Natural killer cell (primary cell): ENCODE data around the gene PRSS57. TPM values are rescaled to one million over a fixed set of nuclear protein-coding genes. Genes with fewer than 3 reads are reported as not detected.
A peak's percentile ranks its signal among the peaks of the same experiment; 100 is the strongest.

Source experiments
- ATAC-seq, 3 donors: fragments of 150-1000 bp in 2 of 3; fragments of 200-7000 bp in 1 of 3; cut with Tn5 transposase; 1 replicate in 1 of 3; 2 replicates in 2 of 3; pipeline ENCODE4 v1.10.0; 2021; ENCODE audit warnings: mild to moderate bottlenecking in 2 of 3, moderate library complexity in 2 of 3
- DNase-seq, 2 donors: peaks; one replicate each; pipeline versions ENCODE4 v3.0.0 to v3.0.0-alpha.2; 2013 to 2021; ENCODE audit warnings: mixed read lengths in 1 of 2
- H3K27ac ChIP-seq: one replicate; pipeline ENCODE4 v1.5.1; 2013; ENCODE audit warnings: mild to moderate bottlenecking, low read length
- H3K27me3 ChIP-seq: one replicate; pipeline ENCODE4 v1.6.1; 2013; ENCODE audit warnings: low read length; ENCODE audit not compliant: control insufficient read depth, insufficient read depth
- H3K36me3 ChIP-seq: one replicate; pipeline ENCODE4 v1.6.1; 2013; ENCODE audit warnings: low read length; ENCODE audit not compliant: control insufficient read depth, insufficient read depth
- H3K4me1 ChIP-seq: one replicate; pipeline ENCODE4 v1.6.1; 2013; ENCODE audit warnings: low read length; ENCODE audit not compliant: control insufficient read depth, insufficient read depth
- H3K4me3 ChIP-seq: one replicate; pipeline ENCODE4 v1.5.1; 2013; ENCODE audit warnings: low read length
- H3K9me3 ChIP-seq: one replicate; pipeline ENCODE4 v1.6.1; 2013; ENCODE audit warnings: low read length; ENCODE audit not compliant: control insufficient read depth, insufficient read depth
- H3K27ac Mint-ChIP-seq, 2 donors: one replicate each; pipeline ENCODE4 v1.8.0; 2022; ENCODE audit warnings: mild to moderate bottlenecking in 2 of 2, mixed read lengths in 2 of 2, moderate library complexity in 1 of 2
- H3K27me3 Mint-ChIP-seq, 2 donors: one replicate each; pipeline ENCODE4 v1.8.0; 2022; ENCODE audit warnings: low read depth in 2 of 2, mixed read lengths in 2 of 2
- H3K36me3 Mint-ChIP-seq: one replicate; pipeline ENCODE4 v1.8.0; 2022; ENCODE audit warnings: mixed read lengths
- H3K4me1 Mint-ChIP-seq, 2 donors: one replicate each; pipeline ENCODE4 v1.8.0; 2022; ENCODE audit warnings: mixed read lengths in 2 of 2
- H3K4me3 Mint-ChIP-seq: one replicate; pipeline ENCODE4 v1.8.0; 2022; ENCODE audit warnings: mild to moderate bottlenecking, moderate library complexity, mixed read lengths
- H3K9me3 Mint-ChIP-seq, 2 donors: one replicate each; pipeline ENCODE4 v1.8.0; 2022; ENCODE audit warnings: mixed read lengths in 2 of 2
- WGBS: methylation state at CpG from one replicate; pipeline ENCODE4 v1.1.7; 2013; ENCODE audit warnings: missing lambda C conversion rate; ENCODE audit not compliant: insufficient coverage; 5-methylcytosine and 5-hydroxymethylcytosine counted together
- intact Hi-C: fragments of 100-400 bp; cut with micrococcal nuclease; formaldehyde crosslinking; loops from one replicate; pipeline ENCODE4 v1.14.2; 2022
- total RNA-seq, 4 donors: library from RNA; stranded (reverse); fragments of 120-200 nt in 1 of 4; gene quantifications; one replicate each; pipeline versions ENCODE4 v1.2.3 to v1.2.4, GENCODE V29; 2013 to 2022
- TF ChIP-seq, protein P1 (sequence below): fragments of 200-600 bp; IDR thresholded peaks from one replicate; pipeline ENCODE4 v1.8.0; 2022; ENCODE audit warnings: antibody characterized with exemption

The PRSS57 gene
- total RNA-seq, 3 donors from 2014 or later (not counting 1 experiment from before 2014, with no cell fraction given), result 1.5 to 11.7 (median 4.5) TPM

- 13% methylated on average over 24 of the region's 24 CpGs for WGBS
- H3K27ac ChIP-seq, result no peak overlapping the region
- peaks cover 44% of the 10 kb centered on the region for H3K4me1 ChIP-seq
- H3K36me3 Mint-ChIP-seq, result no peaks in the 10 kb centered on the region
- H3K36me3 ChIP-seq, result peaks cover 2% of the 10 kb centered on the region
- H3K27me3 Mint-ChIP-seq, result peaks cover 0 to 2% of the 10 kb centered on the region in 2 donors
- H3K27ac Mint-ChIP-seq, result peak overlapping the region; percentile 57 to 88
- intact Hi-C loops, result loop anchor here (1.0 to 5.0 kb wide), 5 partner anchors 37 to 153 kb away; partner anchors contain the start of genes BSG and PTBP1
- H3K9me3 Mint-ChIP-seq, result no peaks in the 10 kb centered on the region
- peaks cover 32 to 39% of the 10 kb centered on the region in 2 donors for H3K4me1 Mint-ChIP-seq
- no peak overlapping the region for H3K4me3 ChIP-seq
- TF ChIP-seq, protein P1, sequence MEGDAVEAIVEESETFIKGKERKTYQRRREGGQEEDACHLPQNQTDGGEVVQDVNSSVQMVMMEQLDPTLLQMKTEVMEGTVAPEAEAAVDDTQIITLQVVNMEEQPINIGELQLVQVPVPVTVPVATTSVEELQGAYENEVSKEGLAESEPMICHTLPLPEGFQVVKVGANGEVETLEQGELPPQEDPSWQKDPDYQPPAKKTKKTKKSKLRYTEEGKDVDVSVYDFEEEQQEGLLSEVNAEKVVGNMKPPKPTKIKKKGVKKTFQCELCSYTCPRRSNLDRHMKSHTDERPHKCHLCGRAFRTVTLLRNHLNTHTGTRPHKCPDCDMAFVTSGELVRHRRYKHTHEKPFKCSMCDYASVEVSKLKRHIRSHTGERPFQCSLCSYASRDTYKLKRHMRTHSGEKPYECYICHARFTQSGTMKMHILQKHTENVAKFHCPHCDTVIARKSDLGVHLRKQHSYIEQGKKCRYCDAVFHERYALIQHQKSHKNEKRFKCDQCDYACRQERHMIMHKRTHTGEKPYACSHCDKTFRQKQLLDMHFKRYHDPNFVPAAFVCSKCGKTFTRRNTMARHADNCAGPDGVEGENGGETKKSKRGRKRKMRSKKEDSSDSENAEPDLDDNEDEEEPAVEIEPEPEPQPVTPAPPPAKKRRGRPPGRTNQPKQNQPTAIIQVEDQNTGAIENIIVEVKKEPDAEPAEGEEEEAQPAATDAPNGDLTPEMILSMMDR, result peak; percentile 83
- no peaks in the 10 kb centered on the region for H3K9me3 ChIP-seq
- H3K4me3 Mint-ChIP-seq, result peak overlapping the region; percentile 86
- ATAC-seq, result peak; percentile 16 to 40 (median 20)
- H3K27me3 ChIP-seq, result no peaks in the 10 kb centered on the region
- peak; percentile 72 to 92 for DNase-seq
Observed at GRCh38 chr19:664913-665443, 30.3 kb downstream of the PRSS57 start.

GRCh38 chr19:663682-664117 lies 31.6 kb downstream of the PRSS57 start:
- Histone ChIP-seq H3K27me3 (no peaks in the 10 kb centered on the region), H3K9me3 (no peaks in the 10 kb centered on the region), H3K4me3 (peak overlapping the region; percentile 15), H3K36me3 (peaks cover 4% of the 10 kb centered on the region), H3K4me1 (peaks cover 57% of the 10 kb centered on the region), H3K27ac (peak overlapping the region; percentile 66)
- WGBS, result 37% methylated on average over 18 of the region's 18 CpGs
- H3K9me3 Mint-ChIP-seq, result no peaks in the 10 kb centered on the region
- DNase-seq (no peak), ATAC-seq (no peak)
- peaks cover 42 to 51% of the 10 kb centered on the region in 2 donors for H3K4me1 Mint-ChIP-seq
- no peaks in the 10 kb centered on the region for H3K36me3 Mint-ChIP-seq
- TF ChIP-seq, protein P1, result no peak
- no peaks in the 10 kb centered on the region for H3K27me3 Mint-ChIP-seq
- H3K27ac Mint-ChIP-seq, result peak overlapping the region; percentile 88 to 89
- H3K4me3 Mint-ChIP-seq, result peak overlapping the region; percentile 86
- intact Hi-C loops, result loop anchor here (5.0 kb wide), 4 partner anchors 39 to 151 kb away; partner anchors contain the start of genes BSG and PTBP1

DNA sequence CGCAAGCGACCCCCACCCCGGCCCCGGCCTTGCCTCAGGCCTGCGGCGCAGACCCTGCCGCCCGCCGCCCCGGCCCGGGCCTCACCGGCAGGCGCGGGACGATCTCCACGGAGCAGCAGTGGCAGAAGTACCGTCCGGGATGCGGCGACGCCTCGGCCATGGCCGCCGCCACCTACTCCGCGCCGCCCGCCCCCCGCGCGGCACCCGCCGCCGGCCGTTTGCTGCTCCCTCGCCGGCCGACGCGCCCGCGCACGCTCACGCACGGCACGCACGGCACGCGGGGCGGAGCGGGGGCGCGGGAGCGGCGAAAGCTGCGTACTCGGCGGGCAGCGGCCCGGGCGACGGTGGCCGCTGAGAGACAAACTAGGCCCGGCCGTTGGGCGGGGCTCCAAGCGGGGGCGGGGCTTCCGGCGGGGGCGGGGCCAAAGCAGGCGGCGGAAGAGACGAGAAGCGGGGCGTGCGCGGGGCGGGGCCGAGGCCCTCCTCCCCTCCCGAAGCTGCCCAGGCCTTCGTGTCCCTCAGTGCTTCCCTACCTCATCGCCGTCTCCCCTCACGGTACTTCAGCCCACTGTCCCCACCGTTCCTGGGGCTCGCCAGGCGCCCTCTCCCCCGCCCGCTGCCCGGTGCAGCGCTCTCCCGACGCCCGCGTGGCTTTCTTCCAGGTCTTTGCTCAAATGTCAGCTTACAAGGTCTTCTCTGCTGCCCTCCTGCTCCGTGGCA lies 32.1 kb downstream of the PRSS57 start, which contains the start of gene RNF126:
Gene RNF126 (minus strand): TSS at position 253 of the 720 bp plus-strand sequence. CDS start 93 bp downstream, at position 160.
- under 1% methylated on average over 97 of the region's 97 CpGs for WGBS
- TF ChIP-seq, protein P1, result no peak
- intact Hi-C loops, result loop anchor here (5.0 kb wide), 4 partner anchors 39 to 151 kb away; partner anchors contain the start of genes BSG and PTBP1
- Mint-ChIP-seq H3K36me3 (no peaks in the 10 kb centered on the region), H3K4me1 (peaks cover 45 to 57% of the 10 kb centered on the region in 2 donors), H3K4me3 (peak within 1 kb of the TSS; percentile 96), H3K9me3 (no peaks in the 10 kb centered on the region), H3K27ac (peak within 1 kb of the TSS; percentile 98), H3K27me3 (no peaks in the 10 kb centered on the region)
- H3K9me3 ChIP-seq, result no peaks in the 10 kb centered on the region
- peak within 1 kb of the TSS; percentile 99 for H3K27ac ChIP-seq
- H3K4me1 ChIP-seq, result peaks cover 63% of the 10 kb centered on the region
- peak; percentile 52 to 77 (median 55) for ATAC-seq
- peak within 1 kb of the TSS; percentile 96 for H3K4me3 ChIP-seq
- no peaks in the 10 kb centered on the region for H3K27me3 ChIP-seq
- peak; percentile 85 to 94 for DNase-seq
- peaks cover 10% of the 10 kb centered on the region for H3K36me3 ChIP-seq
